Measurements from ENCODE around the gene S100A6.
A peak's percentile ranks its signal among the peaks of the same experiment; 100 is the strongest.

The S100A6 gene

DNA sequence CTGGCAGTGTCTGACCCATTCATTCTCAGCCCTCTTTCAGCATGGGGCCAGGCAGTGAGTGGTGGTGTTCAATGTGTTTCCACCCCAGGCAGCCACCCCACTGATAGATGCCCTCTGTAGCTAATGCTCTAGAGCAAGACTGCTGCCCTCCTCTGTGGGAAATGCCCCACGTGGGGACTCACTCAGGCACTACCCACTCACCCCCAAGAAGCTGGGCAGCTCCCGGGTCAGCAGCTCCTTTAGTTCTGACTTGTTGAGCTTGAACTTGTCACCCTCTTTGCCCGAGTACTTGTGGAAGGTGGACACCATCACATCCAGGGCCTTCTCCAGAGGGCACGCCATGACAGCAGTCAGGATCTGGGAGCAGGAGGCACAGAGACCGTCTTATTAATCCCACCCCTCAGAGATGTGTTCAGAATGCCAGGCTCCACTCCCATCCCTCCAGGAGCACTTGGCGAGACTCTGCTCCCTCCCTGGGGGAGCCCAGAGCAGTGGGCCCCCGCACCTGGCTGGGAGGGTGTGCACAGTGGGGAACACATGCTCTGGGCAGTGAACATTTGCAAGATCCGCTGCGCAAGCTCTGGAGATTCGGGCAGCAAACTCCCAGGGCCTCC, 8.8 kb upstream of the S100A6 start:
- no peak for DNase-seq

- no peak for DNase-seq
Observed at GRCh38 chr1:153543736-153544135, 7.9 kb upstream of the S100A6 start.

GRCh38 chr1:153542956-153543711, 7.3 kb upstream of the S100A6 start:
- DNase-seq, result no peak

DNA sequence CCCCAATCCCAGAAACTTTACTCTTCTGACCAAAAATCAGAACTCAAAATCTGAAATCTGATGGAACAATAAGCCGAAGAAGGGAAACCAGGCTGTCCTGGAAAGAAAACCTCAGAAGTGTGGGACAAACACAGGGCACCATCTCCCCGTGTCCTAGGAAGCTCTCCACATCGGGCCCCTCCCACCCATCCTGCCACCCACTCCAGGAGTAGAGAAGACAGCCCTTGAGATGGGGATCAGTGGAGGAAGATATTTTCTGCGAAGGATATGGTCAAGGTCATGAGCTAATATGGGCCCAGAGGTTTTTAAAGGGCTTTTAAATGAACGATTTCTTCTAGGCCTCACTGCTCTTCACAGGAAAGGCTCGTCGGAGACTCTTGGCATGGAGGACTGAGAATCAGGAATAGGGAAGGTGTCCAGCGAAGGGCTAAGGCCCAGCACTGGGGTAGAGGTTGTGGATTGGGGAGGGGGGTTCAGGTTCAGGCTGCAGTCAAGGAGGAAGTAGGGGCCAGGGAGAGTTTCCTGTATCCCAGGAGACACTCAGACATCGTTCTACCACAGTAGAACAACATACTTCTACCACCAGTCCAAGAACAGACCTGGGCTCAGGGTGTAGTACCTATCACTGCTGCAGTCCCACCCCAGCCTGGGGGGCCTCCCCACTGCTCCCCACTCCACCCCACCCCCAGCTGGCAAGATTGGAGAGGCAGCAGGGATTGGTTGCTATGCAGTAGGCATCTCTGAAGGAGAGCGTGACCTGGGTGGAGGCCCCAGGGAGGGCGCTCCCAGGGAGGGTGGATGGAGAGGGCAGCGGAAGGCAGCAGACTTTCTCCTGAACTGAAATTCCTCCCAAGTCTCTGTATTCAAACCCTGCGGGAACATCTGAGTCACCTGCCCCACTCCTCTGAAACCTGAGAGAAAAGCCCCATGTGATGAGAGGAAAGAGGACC, 6.1 kb upstream of the S100A6 start:
- DNase-seq, result no peak

DNA sequence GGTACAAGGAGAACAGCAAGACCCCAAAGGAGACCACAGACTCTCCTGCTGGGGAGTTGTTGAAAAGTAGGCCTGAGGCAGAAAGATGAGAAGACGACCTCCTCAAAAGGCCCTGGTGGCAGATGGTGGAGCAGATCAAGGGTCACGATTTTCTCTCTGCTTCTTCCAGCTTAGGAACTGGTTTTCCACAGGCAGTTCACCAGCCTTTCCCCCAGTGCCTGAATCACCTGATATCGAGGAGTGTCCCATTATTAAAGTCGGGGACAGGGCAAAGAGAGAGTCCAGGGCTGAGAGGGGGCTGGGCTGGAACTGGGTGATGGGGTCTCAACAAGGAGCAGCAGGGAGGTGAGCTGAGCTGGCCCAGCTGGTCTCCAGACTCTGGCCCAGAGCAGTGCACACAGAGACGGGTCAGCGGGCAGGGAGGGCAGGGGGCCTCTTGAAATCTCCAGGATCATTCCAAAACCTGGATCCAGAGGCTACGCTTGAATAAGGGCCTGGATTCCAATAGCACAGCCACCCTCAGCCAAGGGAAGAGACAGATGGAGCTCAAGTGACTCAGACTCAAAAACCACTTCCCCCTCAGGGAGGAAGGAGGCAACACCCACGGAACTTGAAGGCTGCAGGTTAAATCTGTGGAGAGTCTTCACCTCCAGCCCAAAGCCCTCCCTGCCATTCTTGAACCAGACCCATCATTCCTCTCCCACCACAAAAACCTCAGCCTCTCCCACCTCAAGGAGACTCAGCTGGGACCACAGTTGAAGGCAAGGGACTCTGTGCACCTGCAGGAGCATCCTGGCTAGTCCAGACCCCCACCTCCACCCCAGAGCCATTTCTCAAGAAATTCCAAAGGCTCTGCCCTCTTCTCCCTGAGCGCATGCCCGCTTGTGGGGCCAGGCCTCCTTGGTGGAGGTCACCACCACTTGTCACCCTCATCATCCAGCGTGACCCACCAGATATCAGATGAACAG, 4.9 kb upstream of the S100A6 start, which contains the start of gene S100A5:
S100A5 (minus strand) TSS at position 541 of the 968 bp plus-strand sequence. CDS start 743 bp downstream, outside the sequence.
- DNase-seq, result peak in 3 of 4 experiments; percentile 13 to 24 (median 24)

- no peak for DNase-seq
Observed at GRCh38 chr1:153539395-153540093, 3.8 kb upstream of the S100A6 start.

GRCh38 chr1:153538315-153538821, 2.6 kb upstream of the S100A6 start:
- no peak for DNase-seq

- DNase-seq, result no peak
Observed at GRCh38 chr1:153537376-153537730, 1.6 kb upstream of the S100A6 start.

DNA sequence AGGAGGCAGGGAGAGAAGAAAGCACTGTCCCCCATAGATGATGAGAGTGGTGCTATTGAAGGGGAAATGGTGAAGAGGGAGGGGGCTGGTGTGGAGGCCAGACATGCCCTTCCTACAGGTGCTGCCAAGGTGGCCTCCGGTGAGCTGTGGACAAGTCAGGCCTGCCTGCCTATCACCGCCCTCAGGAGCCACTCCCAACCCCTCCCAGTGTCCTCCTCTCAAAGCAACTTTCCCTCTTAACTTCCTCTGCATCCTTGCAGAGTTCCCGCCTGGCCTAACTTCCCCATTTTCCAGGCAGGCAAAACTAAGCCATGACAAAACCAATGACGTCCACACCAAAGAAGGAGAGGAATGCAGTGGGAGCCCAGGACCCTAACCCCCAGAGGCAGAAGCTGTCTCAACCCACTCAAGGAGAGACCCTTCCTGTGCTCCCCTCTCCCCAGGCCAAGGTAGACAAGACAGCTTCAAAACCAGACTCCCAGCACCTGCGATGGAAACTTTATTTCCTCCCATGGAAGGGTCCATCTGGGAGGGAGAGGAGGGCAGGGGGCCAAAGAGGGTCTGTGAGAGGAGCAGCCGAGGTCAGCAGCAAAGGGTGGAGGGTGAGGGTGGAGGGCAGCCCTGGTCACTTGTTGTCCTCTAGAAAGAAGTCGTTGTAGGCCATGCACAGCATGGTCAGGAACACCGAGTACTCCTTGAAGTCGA, 1.0 kb upstream of the S100A6 start:
- DNase-seq, result no peak

GRCh38 chr1:153536012-153536670, 350 bp upstream of the S100A6 start:
- peak; percentile 49 to 74 (median 60) for DNase-seq

DNA sequence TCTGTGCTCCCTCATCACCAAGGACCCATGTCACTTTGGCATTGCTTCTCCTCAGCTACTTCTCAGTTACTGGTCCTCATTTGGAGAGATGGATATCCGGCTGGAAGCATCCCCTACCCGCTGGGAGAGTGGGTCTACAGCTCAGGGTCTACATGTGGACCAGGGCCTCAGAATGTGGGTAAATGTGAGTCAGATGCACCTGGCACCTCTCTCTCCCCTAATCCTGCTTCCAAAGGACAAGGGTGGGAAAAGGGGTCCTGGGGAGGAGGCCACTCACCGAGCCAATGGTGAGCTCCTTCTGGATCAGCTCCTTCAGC, 908 bp downstream of the S100A6 start:
- DNase-seq, result no peak

GRCh38 chr1:153534226-153534924, 1.4 kb downstream of the S100A6 start:
- DNase-seq, result no peak

- no peak for DNase-seq
Observed at GRCh38 chr1:153533689-153534201, 2.0 kb downstream of the S100A6 start.

GRCh38 chr1:153532769-153533599, 2.8 kb downstream of the S100A6 start:
- DNase-seq, result peak; percentile 54 to 61 (median 56)

GRCh38 chr1:153532181-153532580, 3.6 kb downstream of the S100A6 start:
- DNase-seq, result no peak

DNA sequence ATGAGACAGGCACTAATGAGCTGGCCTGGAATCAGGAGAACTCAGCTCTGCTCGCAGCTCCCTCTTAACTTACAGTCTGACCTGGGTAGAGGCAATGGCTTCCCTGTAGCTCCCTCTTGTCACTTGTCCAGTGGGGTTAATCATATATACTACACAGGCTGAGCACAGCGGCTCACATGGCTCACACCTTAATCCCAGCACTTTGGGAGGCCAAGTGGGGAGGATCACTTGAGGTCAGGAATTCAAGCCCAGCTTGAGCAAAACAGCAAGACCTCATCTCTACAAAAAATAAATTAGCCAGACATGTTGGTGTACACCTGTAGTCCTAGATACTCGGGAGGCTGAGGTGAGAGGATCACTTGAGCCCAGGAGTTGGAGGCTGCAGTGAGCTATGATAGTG, 4.2 kb downstream of the S100A6 start:
- DNase-seq, result no peak

GRCh38 chr1:153527683-153528040, 8.1 kb downstream of the S100A6 start:
- DNase-seq, result no peak

DNA sequence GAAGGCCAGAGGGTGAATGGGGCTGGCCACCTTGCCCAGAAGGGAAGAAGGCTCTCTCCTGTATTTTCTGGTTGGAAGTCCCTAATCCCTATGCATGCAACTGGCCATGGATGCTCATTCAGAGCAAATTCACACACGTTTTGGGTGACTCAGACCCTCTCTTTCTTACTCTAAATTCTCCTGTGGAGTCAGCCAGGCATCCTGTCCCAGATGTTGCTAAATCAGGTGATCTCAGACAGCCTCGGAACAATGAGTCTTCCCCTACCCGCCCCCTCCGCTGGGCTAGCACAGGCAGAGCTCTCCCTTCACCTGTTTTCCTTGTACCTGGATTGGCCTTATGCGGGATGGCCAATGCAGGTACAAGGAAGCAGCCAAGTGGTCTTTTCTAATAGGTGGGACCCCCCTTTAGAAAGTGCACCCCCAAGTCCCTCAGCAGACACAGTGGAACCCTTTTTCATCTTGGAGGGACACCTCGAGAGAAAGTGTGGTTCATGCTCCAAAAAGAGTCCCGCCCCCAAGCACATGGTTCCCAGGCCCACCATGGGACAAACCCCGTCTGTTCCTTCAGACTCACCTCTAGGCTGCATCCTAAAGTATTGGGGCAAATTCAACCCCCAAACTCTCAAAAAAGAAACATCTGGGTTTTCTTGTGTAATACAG, 8.6 kb downstream of the S100A6 start:
- DNase-seq, result no peak
